H1 (cell line): ENCODE measurements around the gene HILPDA. TPM values are rescaled to one million over a fixed set of nuclear protein-coding genes. Genes with fewer than 3 reads are reported as not detected.

Source experiments
- BCL11A ChIP-seq, 2 experiments: IDR thresholded peaks; one replicate each; pipeline ENCODE4 v1.6.1; 2011; ENCODE audit warnings: low read depth in 2 of 2, low read length in 2 of 2, mild to moderate bottlenecking in 2 of 2
- EZH2 ChIP-seq: fragments of 200-600 bp; sonication (generic); IDR thresholded peaks from 2 replicates; pipeline ENCODE4 v1.7.1; 2012; ENCODE audit warnings: low read depth, mild to moderate bottlenecking, moderate library complexity, low read length, inconsistent platforms; ENCODE audit not compliant: severe bottlenecking
- POLR2A ChIP-seq, 2 experiments: IDR thresholded peaks; 1 replicate in 1 of 2; 2 replicates in 1 of 2; pipeline ENCODE4 v1.6.1; 2011; ENCODE audit warnings: low read depth in 2 of 2, low read length in 2 of 2, mild to moderate bottlenecking in 2 of 2; ENCODE audit errors: control extremely low read depth in 1 of 2
- RAD21 ChIP-seq, 2 experiments: IDR thresholded peaks in 1 of 2; conservative IDR thresholded peaks in 1 of 2; 2 replicates each; pipeline ENCODE4 v1.6.1; 2011; ENCODE audit warnings: low read depth in 2 of 2, low read length in 2 of 2, improper control_type of control experiment in 1 of 2, inconsistent platforms in 1 of 2, mild to moderate bottlenecking in 1 of 2, moderate library complexity in 1 of 2
- RNF2 ChIP-seq: fragments of 200-900, 300-1000 bp; sonication (generic); IDR thresholded peaks from 2 replicates; pipeline ENCODE4 v1.7.1; 2016; ENCODE audit warnings: borderline replicate concordance, low read depth, mild to moderate bottlenecking, antibody characterized with exemption, low read length; ENCODE audit not compliant: poor library complexity, severe bottlenecking; ENCODE audit errors: missing control alignments
- SIRT6 ChIP-seq: IDR thresholded peaks from one replicate; pipeline ENCODE4 v1.7.1; 2012; ENCODE audit warnings: low read length, inconsistent platforms
- SP4 ChIP-seq: IDR thresholded peaks from 2 replicates; pipeline ENCODE4 v1.6.1; 2012; ENCODE audit warnings: low read length, inconsistent platforms
- SRF ChIP-seq: IDR thresholded peaks from 2 replicates; pipeline ENCODE4 v1.6.1; 2011; ENCODE audit warnings: mild to moderate bottlenecking, low read depth, low read length, moderate library complexity
- TBP ChIP-seq: IDR thresholded peaks from 2 replicates; pipeline ENCODE4 v1.6.1; 2011; ENCODE audit warnings: low read depth, low read length, improper control_type of control experiment
- TEAD4 ChIP-seq: IDR thresholded peaks from 2 replicates; pipeline ENCODE4 v1.6.1; 2012; ENCODE audit warnings: low read depth, low read length, inconsistent platforms, mixed read lengths
- polyA plus RNA-seq, 7 experiments: library from polyadenylated mRNA; depleted of rRNA in 3 of 7; stranded (reverse) in 5 of 7; unstranded in 2 of 7; fragments of >200 nt in 5 of 7; fragments of 200-250 nt in 2 of 7; gene quantifications; 1 replicate in 5 of 7; 2 replicates in 1 of 7; 4 replicates in 1 of 7; pipeline versions ENCODE4 v1.2.1 to v1.2.3, GENCODE V29; 2011 to 2013; ENCODE audit warnings: missing spikeins in 2 of 7, mixed read lengths in 2 of 7
- total RNA-seq: library from RNA; stranded (reverse); fragmentation: NEBNext Ultra II Directional; extraction: Animal tissue kit (Norgen Biotek cat#: 25700); gene quantifications from 2 replicates; pipeline ENCODE4 v1.2.1, GENCODE V29; 2021
- TF ChIP-seq, protein P1 (sequence below): IDR thresholded peaks from 2 replicates; pipeline ENCODE4 v1.6.1; 2012; ENCODE audit warnings: inconsistent platforms

The HILPDA gene
- total and polyA plus RNA-seq, 2 of the 8 experiments (the other 6 are each of a cell fraction or from before 2014, with no cell fraction given) = 35.6 to 80.0 TPM

DNA sequence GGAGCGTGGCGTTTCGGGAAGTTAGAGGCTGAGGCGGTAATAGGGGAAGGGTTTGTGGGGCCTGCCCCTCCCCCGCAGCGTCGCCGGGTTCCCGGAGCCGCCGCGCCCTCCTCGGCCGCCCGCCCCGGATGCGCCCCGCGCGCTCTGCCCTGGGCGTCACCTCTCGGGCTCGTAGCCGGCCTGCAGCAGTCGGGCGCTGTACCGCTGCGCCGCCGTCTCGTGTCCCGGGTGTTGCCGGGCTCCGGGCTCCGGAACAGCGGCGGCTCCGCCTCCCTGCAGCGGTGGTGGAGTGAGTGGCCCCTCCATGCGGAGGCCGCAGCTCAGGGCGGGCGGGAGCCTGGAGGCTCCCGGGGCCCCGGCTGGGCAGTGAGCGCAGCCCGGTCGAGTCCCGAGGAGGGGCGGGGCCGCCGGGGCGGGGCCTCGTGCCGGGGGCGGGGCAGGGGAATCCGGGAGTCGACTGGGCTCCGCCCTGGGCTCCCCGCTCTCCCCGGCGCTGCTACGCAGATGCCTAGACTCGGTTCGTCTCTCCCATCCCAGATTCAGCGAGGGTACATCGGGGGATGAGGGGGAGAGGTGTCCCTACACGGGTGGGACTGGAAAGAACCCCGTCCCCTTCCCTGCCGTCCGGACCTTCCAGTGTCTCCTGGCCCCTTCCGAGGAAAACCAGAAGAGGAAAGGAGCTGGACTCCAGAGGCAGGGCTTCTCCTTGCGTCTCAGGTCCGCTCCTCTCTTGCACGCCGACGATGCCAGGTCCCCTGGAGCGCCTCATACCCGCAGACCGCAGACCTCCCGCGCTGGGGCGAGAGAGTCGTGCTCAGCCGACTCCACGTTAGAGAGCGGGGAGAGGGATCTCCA, 45.9 kb upstream of the HILPDA start, which contains the start of gene IMPDH1 (continued):
- no peak for TF ChIP-seq EZH2
- TF ChIP-seq TBP = no peak; the same call in 1 of the 2 replicates
- TF ChIP-seq SIRT6 = no peak
- peak in 1 of 2 experiments; percentile 51; a peak in 1 of 3 replicates for TF ChIP-seq POLR2A (IDR thresholded peaks at IDR 0.05; ENCODE audit: control extremely low read depth in 1 of 2, low read depth in 2 of 2, low read length in 2 of 2)
- 0 out of 2 replicates have a peak, but pooled peaks have one; percentile 54 for TF ChIP-seq SP4
- TF ChIP-seq SRF = no peak
- no peak for TF ChIP-seq TEAD4
- no peak for TF ChIP-seq RAD21 (IDR thresholded peaks at IDR 0.05 in 1 of 2, conservative IDR thresholded peaks at IDR 0.05 in 1 of 2; ENCODE audit: low read depth in 2 of 2, low read length in 2 of 2)
- TF ChIP-seq, protein P1, sequence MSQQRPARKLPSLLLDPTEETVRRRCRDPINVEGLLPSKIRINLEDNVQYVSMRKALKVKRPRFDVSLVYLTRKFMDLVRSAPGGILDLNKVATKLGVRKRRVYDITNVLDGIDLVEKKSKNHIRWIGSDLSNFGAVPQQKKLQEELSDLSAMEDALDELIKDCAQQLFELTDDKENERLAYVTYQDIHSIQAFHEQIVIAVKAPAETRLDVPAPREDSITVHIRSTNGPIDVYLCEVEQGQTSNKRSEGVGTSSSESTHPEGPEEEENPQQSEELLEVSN = 0 out of 2 replicates have a peak, but pooled peaks have one; percentile 32
- TF ChIP-seq RNF2 = no peak
- no peak for TF ChIP-seq BCL11A (IDR thresholded peaks at IDR 0.05; ENCODE audit: low read depth in 2 of 2, low read length in 2 of 2)
- TF ChIP-seq, all 59 proteins: peak for 7
